ENCODE measurements around the gene SKI. TPM values are rescaled to one million over a fixed set of nuclear protein-coding genes. Genes with fewer than 3 reads are reported as not detected.

The SKI gene
- total RNA-seq, 1 donor from 2014 or later = 116 TPM

- DNase-seq (ENCODE audit: low spot score) = no peak
- peaks cover 15% of the 10 kb centered on the region for H3K4me1 Mint-ChIP-seq (ENCODE audit: low read depth)
- no peaks in the 10 kb centered on the region for H3K9me3 Mint-ChIP-seq (ENCODE audit: low read depth)
- H3K4me3 Mint-ChIP-seq (ENCODE audit: unreplicated experiment) = peak overlapping the region; percentile 71
- H3K36me3 Mint-ChIP-seq (ENCODE audit: low read depth) = no peaks in the 10 kb centered on the region
- TF ChIP-seq CTCF (IDR thresholded peaks at IDR 0.05) = peak; percentile 54
- H3K27me3 Mint-ChIP-seq (ENCODE audit: low read depth) = no peaks in the 10 kb centered on the region
- peak overlapping the region; percentile 65 for H3K27ac Mint-ChIP-seq (ENCODE audit: unreplicated experiment)
These were observed 28.9 kb upstream of the SKI start for GRCh38 chr1:2199042-2199810.

GRCh38 chr1:2200308-2200943, 27.7 kb upstream of the SKI start:
- peaks cover 16% of the 10 kb centered on the region for H3K4me1 Mint-ChIP-seq (ENCODE audit: low read depth)
- H3K36me3 Mint-ChIP-seq (ENCODE audit: low read depth) = no peaks in the 10 kb centered on the region
- no peak for DNase-seq (ENCODE audit: low spot score)
- H3K27ac Mint-ChIP-seq (ENCODE audit: unreplicated experiment) = no peak overlapping the region
- no peak for TF ChIP-seq CTCF (IDR thresholded peaks at IDR 0.05)
- no peaks in the 10 kb centered on the region for H3K9me3 Mint-ChIP-seq (ENCODE audit: low read depth)
- H3K4me3 Mint-ChIP-seq (ENCODE audit: unreplicated experiment) = no peak overlapping the region
- H3K27me3 Mint-ChIP-seq (ENCODE audit: low read depth) = no peaks in the 10 kb centered on the region

- Mint-ChIP-seq H3K27me3 (ENCODE audit: low read depth) (no peaks in the 10 kb centered on the region), H3K36me3 (ENCODE audit: low read depth) (no peaks in the 10 kb centered on the region), H3K27ac (ENCODE audit: unreplicated experiment) (no peak overlapping the region)
These were observed 27.1 kb upstream of the SKI start for GRCh38 chr1:2201062-2201461.

GRCh38 chr1:2202008-2202575, 26.0 kb upstream of the SKI start:
- H3K36me3 Mint-ChIP-seq (ENCODE audit: low read depth) = no peaks in the 10 kb centered on the region
- H3K4me3 Mint-ChIP-seq (ENCODE audit: unreplicated experiment) = no peak overlapping the region
- no peaks in the 10 kb centered on the region for H3K9me3 Mint-ChIP-seq (ENCODE audit: low read depth)
- H3K27ac Mint-ChIP-seq (ENCODE audit: unreplicated experiment) = no peak overlapping the region
- TF ChIP-seq CTCF (IDR thresholded peaks at IDR 0.05) = no peak
- peaks cover 26% of the 10 kb centered on the region for H3K4me1 Mint-ChIP-seq (ENCODE audit: low read depth)
- H3K27me3 Mint-ChIP-seq (ENCODE audit: low read depth) = no peaks in the 10 kb centered on the region
- no peak for DNase-seq (ENCODE audit: low spot score)

More at GRCh38 chr1:2201062-2201461, 27.1 kb upstream of the SKI start:
- H3K4me1 Mint-ChIP-seq (ENCODE audit: low read depth) = peaks cover 18% of the 10 kb centered on the region
- no peak overlapping the region for H3K4me3 Mint-ChIP-seq (ENCODE audit: unreplicated experiment)
- TF ChIP-seq CTCF (IDR thresholded peaks at IDR 0.05) = no peak
- DNase-seq (ENCODE audit: low spot score) = no peak
- no peaks in the 10 kb centered on the region for H3K9me3 Mint-ChIP-seq (ENCODE audit: low read depth)

- Mint-ChIP-seq H3K27ac (ENCODE audit: unreplicated experiment) (no peak overlapping the region), H3K27me3 (ENCODE audit: low read depth) (no peaks in the 10 kb centered on the region), H3K4me3 (ENCODE audit: unreplicated experiment) (no peak overlapping the region), H3K36me3 (ENCODE audit: low read depth) (no peaks in the 10 kb centered on the region), H3K9me3 (ENCODE audit: low read depth) (no peaks in the 10 kb centered on the region), H3K4me1 (ENCODE audit: low read depth) (peaks cover 35% of the 10 kb centered on the region)
- no peak for TF ChIP-seq CTCF (IDR thresholded peaks at IDR 0.05)
- no peak for DNase-seq (ENCODE audit: low spot score)
These were observed 25.1 kb upstream of the SKI start for GRCh38 chr1:2202843-2203601.
